ENCODE data around the gene PLET1. TPM values are rescaled to one million over a fixed set of nuclear protein-coding genes. Genes with fewer than 3 reads are reported as not detected.

PLET1 gene
- total and polyA plus RNA-seq, 2 donors (not counting 1 experiment from before 2014, with no cell fraction given), result not detected

- TF ChIP-seq EZH2 (IDR thresholded peaks at IDR 0.05; ENCODE audit: borderline replicate concordance, insufficient read depth, low read depth, low read length, poor library complexity, severe bottlenecking), result no peak
- TF ChIP-seq CTCF (IDR thresholded peaks at IDR 0.05), result peak; percentile 89
- Histone ChIP-seq H3K9me3 (ENCODE audit: control extremely low read depth in 1 of 3, control insufficient read depth in 2 of 3, insufficient read depth in 1 of 3, low read length in 2 of 3) (no peaks in the 10 kb centered on the region), H3K79me2 (ENCODE audit: control insufficient read depth, insufficient read depth, low read length) (no peaks in the 10 kb centered on the region), H3K27me3 (replicated peaks in 1 of 4; ENCODE audit: control extremely low read depth in 1 of 4, control insufficient read depth in 3 of 4, insufficient read depth in 4 of 4, low read length in 3 of 4) (peaks cover 0 to 3% (median 0%) of the 10 kb centered on the region in 4 experiments), H3K27ac (ENCODE audit: low read length in 2 of 2) (peak overlapping the region in 1 of 2 donors; percentile 39), H3K9ac (ENCODE audit: low read length) (peak overlapping the region; percentile 66), H3K4me2 (replicated peaks; ENCODE audit: low read depth, low read length, poor library complexity, severe bottlenecking) (peak overlapping the region; percentile 87), H3K4me1 (ENCODE audit: control insufficient read depth in 2 of 2, insufficient read depth in 2 of 2, low read length in 2 of 2) (peaks cover 9 to 13% of the 10 kb centered on the region in 2 donors), H2AFZ (ENCODE audit: insufficient read depth, low read depth, low read length, poor library complexity, severe bottlenecking) (peak overlapping the region; percentile 97), H4K20me1 (ENCODE audit: control insufficient read depth, insufficient read depth, low read length, poor library complexity, severe bottlenecking) (no peaks in the 10 kb centered on the region), H3K36me3 (replicated peaks in 1 of 2; ENCODE audit: control extremely low read depth in 1 of 2, control insufficient read depth in 1 of 2, extremely low read depth in 1 of 2, insufficient read depth in 2 of 2, low read length in 1 of 2) (no peaks in the 10 kb centered on the region), H3K4me3 (ENCODE audit: control extremely low read depth in 1 of 5, extremely low read depth in 1 of 5, insufficient read depth in 1 of 5, low read depth in 2 of 5, low read length in 4 of 5) (peak overlapping the region in 4 of 5 experiments; percentile 40 to 62 (median 53))
- ATAC-seq (ENCODE audit: low read depth), result peak; percentile 98
- Mint-ChIP-seq H3K4me3 (peak overlapping the region; percentile 87), H3K27ac (peak overlapping the region; percentile 85), H3K4me1 (peaks cover 11% of the 10 kb centered on the region), H3K9me3 (ENCODE audit: insufficient read depth) (no peaks in the 10 kb centered on the region), H3K27me3 (no peaks in the 10 kb centered on the region)
- CTCF ChIA-PET, result interaction anchor here (0.8 to 19.7 kb wide), 5 partner anchors 10 to 1023 kb away, joined by 3 to 471 read pairs (median 22); partner anchors contain the start of gene PTS
- WGBS (ENCODE audit: insufficient coverage), result 4% methylated on average over 60 of the region's 60 CpGs
- intact Hi-C loops (cut with micrococcal nuclease), result loop anchor here (1.0 to 10.0 kb wide), 6 partner anchors 10 to 1485 kb away; partner anchors contain the start of genes CFAP68, FDXACB1 and TTC12
- peak; percentile 88 for DNase-seq
- POLR2A ChIA-PET, result no interaction called here
Measured at GRCh38 chr11:112289588-112290492, 29.2 kb upstream of the PLET1 start.

Measured in B cell (primary cell).